Neural cell (in vitro differentiated cells): ENCODE results near the gene PIGM.

ENCODE experiments used
- CTCF ChIP-seq: fragments of 450-650 bp; IDR thresholded peaks from 2 replicates; pipeline ENCODE4 v1.5.1; 2014; ENCODE audit warnings: antibody characterized with exemption, mild to moderate bottlenecking, moderate library complexity; ENCODE audit not compliant: poor library complexity, severe bottlenecking
- MXI1 ChIP-seq: fragments of 450-650 bp; conservative IDR thresholded peaks from 2 replicates; pipeline ENCODE4 v1.6.1; 2014; ENCODE audit warnings: antibody characterized with exemption, mild to moderate bottlenecking; ENCODE audit not compliant: poor library complexity, severe bottlenecking
- TF ChIP-seq, protein P1 (sequence below): IDR thresholded peaks from 2 replicates; pipeline ENCODE4 v1.6.1; 2012; ENCODE audit warnings: borderline replicate concordance

- TF ChIP-seq, protein P1, sequence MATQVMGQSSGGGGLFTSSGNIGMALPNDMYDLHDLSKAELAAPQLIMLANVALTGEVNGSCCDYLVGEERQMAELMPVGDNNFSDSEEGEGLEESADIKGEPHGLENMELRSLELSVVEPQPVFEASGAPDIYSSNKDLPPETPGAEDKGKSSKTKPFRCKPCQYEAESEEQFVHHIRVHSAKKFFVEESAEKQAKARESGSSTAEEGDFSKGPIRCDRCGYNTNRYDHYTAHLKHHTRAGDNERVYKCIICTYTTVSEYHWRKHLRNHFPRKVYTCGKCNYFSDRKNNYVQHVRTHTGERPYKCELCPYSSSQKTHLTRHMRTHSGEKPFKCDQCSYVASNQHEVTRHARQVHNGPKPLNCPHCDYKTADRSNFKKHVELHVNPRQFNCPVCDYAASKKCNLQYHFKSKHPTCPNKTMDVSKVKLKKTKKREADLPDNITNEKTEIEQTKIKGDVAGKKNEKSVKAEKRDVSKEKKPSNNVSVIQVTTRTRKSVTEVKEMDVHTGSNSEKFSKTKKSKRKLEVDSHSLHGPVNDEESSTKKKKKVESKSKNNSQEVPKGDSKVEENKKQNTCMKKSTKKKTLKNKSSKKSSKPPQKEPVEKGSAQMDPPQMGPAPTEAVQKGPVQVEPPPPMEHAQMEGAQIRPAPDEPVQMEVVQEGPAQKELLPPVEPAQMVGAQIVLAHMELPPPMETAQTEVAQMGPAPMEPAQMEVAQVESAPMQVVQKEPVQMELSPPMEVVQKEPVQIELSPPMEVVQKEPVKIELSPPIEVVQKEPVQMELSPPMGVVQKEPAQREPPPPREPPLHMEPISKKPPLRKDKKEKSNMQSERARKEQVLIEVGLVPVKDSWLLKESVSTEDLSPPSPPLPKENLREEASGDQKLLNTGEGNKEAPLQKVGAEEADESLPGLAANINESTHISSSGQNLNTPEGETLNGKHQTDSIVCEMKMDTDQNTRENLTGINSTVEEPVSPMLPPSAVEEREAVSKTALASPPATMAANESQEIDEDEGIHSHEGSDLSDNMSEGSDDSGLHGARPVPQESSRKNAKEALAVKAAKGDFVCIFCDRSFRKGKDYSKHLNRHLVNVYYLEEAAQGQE: no peak
- TF ChIP-seq CTCF (no peak), MXI1 (no peak)
Measured at GRCh38 chr1:160004001-160004400, 27.8 kb downstream of the PIGM start.
